SIG-M5 treated with dmso at 0.1 percent for 504 hours (cell line): ENCODE data around the gene SUGCT.
"Not testable (repeated sequence)": the region's sequence is repeated elsewhere in the genome, so short reads cannot be mapped to it uniquely, and the experiment has no call there.

Experiments
- DNase-seq: peaks from one replicate; lab custom pipeline; 2025; ENCODE audit not compliant: unreplicated experiment; lab: John Stamatoyannopoulos, UW

The SUGCT gene

DNA sequence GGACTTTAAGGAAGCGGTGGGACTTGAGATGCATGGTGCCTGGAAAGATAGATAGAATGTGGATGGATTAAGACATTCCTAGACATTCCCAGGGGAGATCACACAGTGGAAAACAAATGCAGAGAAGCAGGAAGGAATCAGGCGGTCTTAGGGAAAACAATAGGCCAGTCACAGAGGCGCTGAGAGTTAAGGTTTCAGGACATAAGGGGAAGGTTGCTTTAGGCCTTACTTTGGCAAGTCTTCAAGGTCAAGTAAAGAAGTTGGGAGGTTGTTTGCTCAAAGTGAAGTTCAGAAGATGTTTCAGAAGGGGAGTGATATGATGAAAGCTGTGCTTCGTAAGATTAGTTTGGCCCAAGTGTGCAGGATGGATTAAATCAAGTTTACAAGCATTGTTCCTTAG is 109.4 kb downstream of the SUGCT start:
- DNase-seq: no peak

DNA sequence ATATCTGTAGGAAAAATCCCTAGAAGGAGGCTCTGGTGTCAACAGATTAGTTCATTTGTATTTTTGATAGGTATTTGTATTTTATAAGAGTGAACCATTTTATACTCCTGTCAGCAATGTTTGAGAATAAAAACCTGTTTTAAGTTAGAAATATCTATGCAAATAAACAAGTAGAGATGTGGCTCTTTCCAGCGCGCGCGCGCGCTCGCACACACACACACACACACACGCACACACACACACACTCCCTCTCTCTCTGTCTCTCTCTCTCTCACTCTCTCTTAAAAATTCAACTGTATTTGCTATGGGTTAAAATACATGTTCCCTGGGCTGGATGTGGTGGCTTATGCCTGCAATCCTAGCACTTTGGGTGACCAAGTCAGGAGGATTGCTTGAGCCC is 113.9 kb downstream of the SUGCT start:
- no peak for DNase-seq

- DNase-seq: not testable (repeated sequence)
Measured at GRCh38 chr7:40253444-40253843, 118.6 kb downstream of the SUGCT start.

GRCh38 chr7:40263752-40264390 is 129.1 kb downstream of the SUGCT start:
- DNase-seq: no peak

GRCh38 chr7:40267583-40267982 is 132.8 kb downstream of the SUGCT start:
- DNase-seq: no peak

DNA sequence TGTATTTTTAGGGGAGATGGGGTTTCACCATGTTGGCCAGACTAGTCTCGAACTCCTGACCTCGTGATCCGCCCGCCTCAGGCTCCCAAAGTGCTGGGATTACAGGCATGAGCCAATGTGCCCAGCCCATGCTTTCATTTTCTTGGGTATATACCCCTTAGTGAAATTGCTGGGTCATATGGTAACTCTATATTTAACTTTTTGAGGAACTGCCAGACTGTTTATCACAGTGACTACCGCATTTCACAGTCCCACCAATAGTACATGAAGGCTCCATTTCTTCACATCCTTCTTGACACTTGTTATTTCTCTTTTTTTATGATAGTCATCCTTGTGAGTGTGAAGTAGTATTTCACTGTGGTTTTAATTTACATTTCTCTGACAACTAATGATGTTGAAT is 134.0 kb downstream of the SUGCT start:
- peak; percentile 93 for DNase-seq

- DNase-seq: no peak
Measured at GRCh38 chr7:40276061-40276460, 141.3 kb downstream of the SUGCT start.

DNA sequence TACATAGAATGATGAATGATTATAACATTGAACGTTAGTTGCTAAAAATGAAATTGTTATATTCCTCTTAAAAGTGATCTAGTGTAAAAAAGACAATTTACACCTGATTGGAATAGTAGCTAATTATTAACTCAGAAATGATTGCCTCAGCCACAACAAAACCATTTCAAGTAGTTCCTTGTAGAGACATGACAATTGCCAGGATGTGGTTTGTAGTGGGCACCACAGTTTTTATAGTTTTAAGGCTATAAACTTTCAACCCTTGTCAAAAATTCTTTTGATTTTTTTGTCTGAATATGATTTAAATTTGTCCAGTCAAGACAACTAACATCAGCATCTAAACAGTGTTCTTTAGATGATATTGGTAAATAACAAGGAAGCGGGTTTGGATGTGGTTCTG is 145.2 kb downstream of the SUGCT start:
- no peak for DNase-seq

DNA sequence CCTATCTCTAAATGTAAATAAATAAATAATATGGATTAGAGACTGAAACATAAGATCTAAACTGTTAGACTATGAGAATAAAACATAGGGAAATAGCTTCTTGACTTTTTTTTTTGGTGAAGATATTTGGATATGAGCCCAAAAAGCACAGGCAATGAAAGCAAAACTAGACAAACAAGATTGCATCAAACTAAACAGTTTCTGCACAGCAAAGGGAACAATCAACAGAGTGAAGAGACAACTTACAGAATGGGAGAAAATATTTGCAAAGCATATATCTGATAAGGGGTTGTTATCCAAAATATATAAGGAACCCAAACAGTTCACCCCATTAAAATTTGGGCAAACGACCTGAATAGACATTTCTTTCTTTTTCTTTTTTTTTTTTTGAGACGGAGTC is 148.1 kb downstream of the SUGCT start:
- DNase-seq: no peak

GRCh38 chr7:40283391-40283790 is 148.6 kb downstream of the SUGCT start:
- no peak for DNase-seq

DNA sequence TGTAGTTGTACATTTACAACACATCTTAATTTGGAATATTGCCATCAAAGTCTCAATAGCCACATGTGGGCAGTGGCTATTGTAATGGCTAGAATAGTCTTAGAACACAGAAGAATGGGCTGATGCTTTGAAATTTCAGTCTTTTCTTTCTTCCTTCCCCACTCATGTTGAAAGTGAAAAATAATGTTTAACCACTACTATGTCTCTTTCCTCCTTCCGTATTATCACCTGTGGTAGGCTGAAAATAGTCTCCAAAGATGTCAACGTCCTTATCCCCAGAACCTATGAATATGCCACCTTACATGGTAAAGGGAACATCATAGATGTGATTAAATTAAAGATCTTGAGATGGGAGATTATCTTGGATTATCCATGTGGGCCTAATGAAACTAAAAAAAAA is 154.0 kb downstream of the SUGCT start:
- no peak for DNase-seq

- DNase-seq: no peak
Measured at GRCh38 chr7:40297741-40298311, 163.0 kb downstream of the SUGCT start.

- DNase-seq: no peak
Measured at GRCh38 chr7:40298421-40298820, 163.6 kb downstream of the SUGCT start.

DNA sequence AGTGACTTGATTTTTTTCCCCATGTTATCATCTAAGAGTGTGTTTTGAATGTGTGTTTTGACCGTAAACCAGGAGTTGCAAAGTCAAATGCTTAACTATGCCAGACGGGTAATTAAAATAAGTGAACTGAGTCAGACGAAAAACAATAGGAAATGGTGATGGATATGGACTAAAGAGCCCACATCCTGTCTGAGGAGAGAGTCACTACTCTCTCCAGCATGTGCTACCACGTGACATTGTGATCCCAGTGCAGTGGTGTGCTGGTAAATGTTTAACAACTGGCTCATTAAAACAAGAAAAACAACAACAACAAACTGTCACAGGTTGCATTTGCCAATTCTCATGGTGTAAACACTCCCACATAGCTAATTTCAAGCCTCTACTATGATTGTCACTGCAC is 164.3 kb downstream of the SUGCT start:
- no peak for DNase-seq

DNA sequence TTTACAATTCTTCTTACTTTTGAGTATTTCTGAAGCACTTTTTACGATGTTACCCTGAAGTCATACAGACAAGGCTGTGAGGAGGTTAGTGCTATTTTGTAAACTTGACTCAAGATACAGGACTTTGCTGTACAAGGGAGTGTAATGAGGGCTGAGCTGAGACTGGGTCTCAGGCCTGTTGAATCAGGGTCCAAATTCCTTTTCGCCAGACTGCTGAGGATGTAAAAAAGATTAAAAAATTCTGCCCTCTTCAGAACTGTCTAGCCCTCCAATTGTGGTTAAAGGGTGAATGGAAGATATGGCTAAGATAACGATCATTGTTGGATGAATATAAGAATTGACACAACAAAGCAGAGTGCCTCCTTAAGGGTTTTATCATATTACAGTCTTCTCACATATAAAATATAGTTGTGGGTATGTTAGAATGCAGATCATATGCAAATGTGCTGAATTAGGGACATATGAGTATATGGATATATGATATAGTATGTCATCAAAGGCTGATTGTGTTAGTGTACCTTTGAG is 165.4 kb downstream of the SUGCT start:
- no peak for DNase-seq

GRCh38 chr7:40301486-40302068 is 166.8 kb downstream of the SUGCT start:
- DNase-seq: no peak

DNA sequence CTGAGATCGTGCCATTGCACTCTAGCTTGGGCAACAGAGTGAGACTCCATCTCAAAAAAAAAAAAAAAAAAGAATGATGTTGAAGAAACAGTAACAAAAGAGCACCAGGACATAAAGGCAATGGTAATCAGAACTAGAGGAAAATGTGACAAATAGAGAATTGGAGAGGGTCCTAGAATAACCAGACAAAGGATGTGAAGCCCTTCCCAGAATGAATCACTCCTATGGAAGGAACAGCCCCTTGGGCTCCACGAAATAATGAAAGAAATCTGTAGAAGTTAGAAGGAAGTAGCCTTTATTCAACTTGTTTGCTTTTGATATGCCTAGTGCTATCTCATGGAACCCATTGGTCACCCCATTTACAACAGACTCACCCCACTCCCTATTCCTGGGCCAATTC is 169.2 kb downstream of the SUGCT start:
- no peak for DNase-seq

- no peak for DNase-seq
Measured at GRCh38 chr7:40305229-40305628, 170.4 kb downstream of the SUGCT start.

DNA sequence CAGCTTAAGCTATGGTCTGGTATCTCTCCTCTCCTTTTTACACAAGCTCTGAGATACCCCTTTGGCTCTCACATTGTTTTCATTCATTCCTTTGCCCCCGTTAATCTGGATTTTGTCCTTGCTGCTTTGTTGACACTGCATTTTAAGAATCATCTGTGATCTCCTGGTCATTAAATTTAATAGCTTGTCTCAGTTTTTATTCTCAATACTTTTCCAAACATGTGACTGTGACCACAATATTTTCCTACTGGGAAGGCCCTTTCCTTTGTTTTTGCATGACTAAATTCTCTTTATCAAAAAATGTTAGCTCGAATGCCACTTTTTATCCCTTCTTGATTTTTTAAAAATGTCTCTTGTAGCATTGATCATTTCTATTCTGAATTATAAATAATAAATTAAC is 171.2 kb downstream of the SUGCT start:
- no peak for DNase-seq

- DNase-seq: no peak
Measured at GRCh38 chr7:40306596-40306995, 171.8 kb downstream of the SUGCT start.

DNA sequence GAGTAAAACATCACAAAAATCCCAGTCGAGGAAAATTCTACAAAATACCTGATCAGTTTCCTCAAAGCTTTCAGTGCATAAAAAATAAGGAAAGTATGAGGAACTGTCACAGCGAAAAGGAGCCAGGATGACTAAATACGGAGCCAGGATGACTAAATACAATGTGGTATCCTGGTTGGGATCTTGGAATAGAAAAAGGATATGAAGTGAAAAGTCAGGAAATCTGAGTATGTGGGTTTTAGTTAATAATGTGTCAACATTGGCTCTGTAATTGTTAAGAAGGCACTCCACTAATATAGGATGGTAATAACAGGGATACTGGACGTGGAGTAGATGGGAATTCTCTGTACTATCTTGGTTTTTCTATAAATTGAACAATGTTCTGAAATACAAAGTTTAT is 175.5 kb downstream of the SUGCT start:
- no peak for DNase-seq

DNA sequence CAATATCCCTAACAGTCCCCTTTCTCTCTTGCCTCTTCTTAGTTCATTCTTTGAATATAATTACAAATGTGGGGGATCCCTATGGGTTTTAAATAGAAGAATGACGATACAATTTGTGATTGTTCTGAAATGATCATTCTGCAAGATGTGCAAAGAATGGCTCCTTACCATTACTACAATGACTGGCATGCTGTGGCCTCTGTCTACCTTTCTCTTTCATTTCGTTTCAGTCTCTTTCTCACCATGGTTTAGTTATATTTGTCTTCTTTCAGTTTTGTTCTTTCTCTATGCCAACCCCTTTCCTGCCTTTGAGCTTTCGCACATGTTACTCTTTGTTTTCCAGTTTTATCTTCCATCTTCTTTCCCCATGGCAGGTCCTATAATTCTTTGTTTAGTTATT is 176.5 kb downstream of the SUGCT start:
- DNase-seq: no peak

DNA sequence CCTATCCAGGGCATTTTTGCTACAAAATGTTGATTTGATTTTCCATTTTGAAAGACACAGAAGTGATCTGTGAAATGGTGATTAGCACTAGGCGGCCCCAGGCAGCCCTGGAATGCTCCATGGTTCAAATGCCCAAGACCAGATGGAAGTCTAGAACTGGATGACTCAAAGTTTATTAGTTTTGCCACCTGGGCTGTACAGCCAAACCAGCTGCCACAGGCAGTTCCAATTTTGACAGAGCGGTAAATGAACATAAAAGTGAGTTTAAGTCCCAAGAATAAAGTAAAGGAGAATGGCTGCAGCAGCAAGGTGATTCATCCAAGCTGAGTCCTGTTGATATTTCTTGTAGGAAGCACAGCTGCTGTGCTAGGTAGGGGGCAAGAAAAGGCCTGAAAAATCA is 180.5 kb downstream of the SUGCT start:
- no peak for DNase-seq
